PC-3 (cell line): ENCODE data around the gene ZCCHC24. TPM values are rescaled to one million over a fixed set of nuclear protein-coding genes. Genes with fewer than 3 reads are reported as not detected.

Experiments
- ATAC-seq: fragments of 200-7000 bp; cut with Tn5 transposase; 2 replicates; pipeline ENCODE4 v1.9.1; 2020; ENCODE audit warnings: mild to moderate bottlenecking, moderate library complexity
- BruUV-seq: library from RNA; stranded (reverse); fragments of 400-500 nt; replicated peaks from 2 replicates; lab custom pipeline; 2021; lab: Mats Ljungman, UMichigan
- CTCF ChIA-PET: fragments of 300-600 bp; sonication (Branson Sonifier 250); formaldehyde crosslinking; loops from one replicate; lab custom pipeline; 2022; ENCODE audit warnings: antibody characterized with exemption; lab: Charles Lee
- POLR2A ChIA-PET: fragments of 300-600 bp; sonication (Branson Sonifier 250); formaldehyde crosslinking; loops from one replicate; lab custom pipeline; 2022; ENCODE audit warnings: antibody characterized with exemption; ENCODE audit not compliant: unreplicated experiment; lab: Charles Lee
- DNase-seq: peaks from one replicate; pipeline ENCODE4 v3.0.0-alpha.2; 2015
- H2AFZ ChIP-seq: fragments of 300-600 bp; sonication (generic); 2 replicates; pipeline ENCODE4 v1.6.0; 2016; ENCODE audit warnings: antibody characterized with exemption, low read length
- H3F3A ChIP-seq: fragments of 300-600 bp; sonication (generic); one replicate; pipeline ENCODE4 v1.6.0; 2017; ENCODE audit warnings: antibody characterized with exemption, low read length, control low read depth, mild to moderate bottlenecking; ENCODE audit not compliant: unreplicated experiment
- H3K27ac ChIP-seq: fragments of 300-600 bp; sonication (generic); 2 replicates; pipeline ENCODE4 v1.5.1; 2016; ENCODE audit warnings: mild to moderate bottlenecking, low read length
- H3K27me3 ChIP-seq: fragments of 300-600 bp; sonication (generic); 2 replicates; pipeline ENCODE4 v1.6.1; 2016; ENCODE audit warnings: low read length, mixed read lengths
- H3K36me3 ChIP-seq: fragments of 300-600 bp; sonication (generic); 2 replicates; pipeline ENCODE4 v1.6.1; 2016; ENCODE audit warnings: low read depth, mixed run types, low read length, mixed read lengths
- H3K4me1 ChIP-seq: fragments of 300-600 bp; sonication (generic); 2 replicates; pipeline ENCODE4 v1.5.1; 2016; ENCODE audit warnings: low read length; ENCODE audit not compliant: insufficient read depth
- H3K4me2 ChIP-seq: fragments of 300-600 bp; sonication (generic); 2 replicates; pipeline ENCODE4 v1.6.0; 2016; ENCODE audit warnings: low read length
- H3K4me3 ChIP-seq: fragments of 300-600 bp; sonication (generic); 2 replicates; pipeline ENCODE4 v1.5.1; 2016; ENCODE audit warnings: mild to moderate bottlenecking, low read length, mixed read lengths
- H3K79me2 ChIP-seq: fragments of 300-600 bp; sonication (generic); 2 replicates; pipeline ENCODE4 v1.6.1; 2017; ENCODE audit warnings: low read length, mixed read lengths
- H3K9ac ChIP-seq: fragments of 300-600 bp; sonication (generic); 2 replicates; pipeline ENCODE4 v1.6.0; 2016; ENCODE audit warnings: mild to moderate bottlenecking, low read length
- H3K9me2 ChIP-seq: fragments of 300-600 bp; sonication (generic); replicated peaks from 2 replicates; pipeline ENCODE4 v1.6.1; 2016; ENCODE audit warnings: mixed run types, low read length, mixed read lengths
- H3K9me3 ChIP-seq: fragments of 300-600 bp; sonication (generic); 2 replicates; pipeline ENCODE4 v1.6.1; 2016; ENCODE audit warnings: low read length, mixed read lengths
- H4K20me1 ChIP-seq: fragments of 300-600 bp; sonication (generic); 2 replicates; pipeline ENCODE4 v1.6.1; 2016; ENCODE audit warnings: low read length, mixed read lengths
- CTCF ChIP-seq: fragments of 300-600 bp; sonication (generic); conservative IDR thresholded peaks from 2 replicates; pipeline ENCODE4 v1.5.1; 2017; ENCODE audit warnings: antibody characterized with exemption, low read depth, mild to moderate bottlenecking, low read length
- EZH2 ChIP-seq: fragments of 300-600 bp; sonication (generic); IDR thresholded peaks from one replicate; pipeline ENCODE4 v1.6.1; 2017; ENCODE audit warnings: antibody characterized with exemption, mild to moderate bottlenecking, low read length; ENCODE audit not compliant: unreplicated experiment
- EZH2phosphoT487 ChIP-seq: fragments of 300-600 bp; sonication (generic); IDR thresholded peaks from 2 replicates; pipeline ENCODE4 v1.6.1; 2018; ENCODE audit warnings: mild to moderate bottlenecking, antibody characterized with exemption, low read length, borderline replicate concordance
- intact Hi-C: fragments of 100-400 bp; cut with micrococcal nuclease; formaldehyde crosslinking; loops from 2 replicates; pipeline ENCODE4 v1.9.0; 2023
- total RNA-seq: library from RNA; depleted of rRNA; stranded (reverse); fragments of >200 nt; gene quantifications from 2 replicates; pipeline ENCODE4 v1.2.3, GENCODE V29; 2014

The ZCCHC24 gene
- total RNA-seq, 1 experiment from 2014 or later = 32.9 TPM

- ChIA-PET CTCF (no interaction called here), POLR2A (no interaction called here)
- Histone ChIP-seq H3F3A (peaks cover 18% of the 10 kb centered on the region), H3K4me3 (no peak overlapping the region), H4K20me1 (peaks cover 46% of the 10 kb centered on the region), H3K4me1 (no peaks in the 10 kb centered on the region), H3K79me2 (peaks cover 35% of the 10 kb centered on the region), H3K9me2 (no peaks in the 10 kb centered on the region), H3K36me3 (peaks cover 57% of the 10 kb centered on the region), H3K27me3 (no peaks in the 10 kb centered on the region), H3K27ac (no peak overlapping the region), H3K9ac (no peak overlapping the region), H3K9me3 (no peaks in the 10 kb centered on the region), H3K4me2 (no peak overlapping the region), H2AFZ (no peak overlapping the region)
- intact Hi-C loops = no loop called here
- TF ChIP-seq EZH2phosphoT487 = no peak
- BruUV-seq = no TSS peak
- no peak for DNase-seq
- ATAC-seq = no peak
Observed at GRCh38 chr10:79356104-79356503, 89.3 kb downstream of the ZCCHC24 start.

GRCh38 chr10:79355420-79356017 is 89.9 kb downstream of the ZCCHC24 start:
- H3K9ac ChIP-seq = no peak overlapping the region
- H3K4me2 ChIP-seq = no peak overlapping the region
- no peak for DNase-seq
- no peak overlapping the region for H3K4me3 ChIP-seq
- H4K20me1 ChIP-seq = peaks cover 51% of the 10 kb centered on the region
- H3K36me3 ChIP-seq = peaks cover 63% of the 10 kb centered on the region
- peaks cover 18% of the 10 kb centered on the region for H3F3A ChIP-seq
- ATAC-seq = no peak
- TF ChIP-seq EZH2 (no peak), EZH2phosphoT487 (no peak), CTCF (no peak)
- no peaks in the 10 kb centered on the region for H3K27me3 ChIP-seq
- H3K9me3 ChIP-seq = no peaks in the 10 kb centered on the region
- intact Hi-C loops = no loop called here
- no TSS peak for BruUV-seq
- no peak overlapping the region for H2AFZ ChIP-seq
- ChIA-PET CTCF (interaction anchor here (0.6 kb wide), 1 partner anchor 122 kb away, joined by 5 read pairs; no protein-coding TSS in a partner anchor), POLR2A (no interaction called here)
- H3K79me2 ChIP-seq = peaks cover 41% of the 10 kb centered on the region
- H3K27ac ChIP-seq = no peak overlapping the region
- no peaks in the 10 kb centered on the region; the same call in 1 of the 2 replicates for H3K4me1 ChIP-seq
- no peaks in the 10 kb centered on the region for H3K9me2 ChIP-seq

GRCh38 chr10:79354615-79355014 is 90.8 kb downstream of the ZCCHC24 start:
- ChIA-PET CTCF (no interaction called here), POLR2A (interaction anchor here (0.6 kb wide), 1 partner anchor 20 kb away, joined by 3 read pairs; no protein-coding TSS in a partner anchor)
- BruUV-seq = no TSS peak
- Histone ChIP-seq H3K36me3 (peaks cover 72% of the 10 kb centered on the region), H2AFZ (no peak overlapping the region), H3K9ac (no peak overlapping the region), H4K20me1 (peaks cover 60% of the 10 kb centered on the region), H3K9me2 (no peaks in the 10 kb centered on the region), H3K9me3 (no peaks in the 10 kb centered on the region), H3K27me3 (no peaks in the 10 kb centered on the region), H3K4me2 (no peak overlapping the region), H3K27ac (no peak overlapping the region), H3K79me2 (peaks cover 50% of the 10 kb centered on the region), H3K4me3 (no peak overlapping the region), H3F3A (peaks cover 18% of the 10 kb centered on the region), H3K4me1 (peaks cover 8% of the 10 kb centered on the region)
- no peak for TF ChIP-seq EZH2
- no peak for TF ChIP-seq EZH2phosphoT487
- no peak for TF ChIP-seq CTCF
- intact Hi-C loops = no loop called here
- DNase-seq = no peak
- no peak for ATAC-seq
